HG02885 (cell line): ENCODE data around the gene NT5C3A.
"Not testable (repeated sequence)": the region's sequence is repeated elsewhere in the genome, so short reads cannot be mapped to it uniquely, and the experiment has no call there.

Experiments
- ATAC-seq: cut with Tn5 transposase; IDR thresholded peaks from one replicate; pipeline ENCODE4 v1.9.1; 2021; ENCODE audit warnings: mild to moderate bottlenecking; ENCODE audit not compliant: unreplicated experiment, poor library complexity

The NT5C3A gene

GRCh38 chr7:32991975-32992700 lies 70.4 kb downstream of the NT5C3A start:
- not testable (repeated sequence) for ATAC-seq

GRCh38 chr7:32991068-32991585 lies 71.4 kb downstream of the NT5C3A start:
- ATAC-seq = not testable (repeated sequence)

- peak; percentile 73 for ATAC-seq
Observed at GRCh38 chr7:32988148-32988547, 74.4 kb downstream of the NT5C3A start.

- not testable (repeated sequence) for ATAC-seq
Observed at GRCh38 chr7:32979902-32980301, 82.7 kb downstream of the NT5C3A start.

- not testable (repeated sequence) for ATAC-seq
Observed at GRCh38 chr7:32979246-32979645, 83.3 kb downstream of the NT5C3A start.

- ATAC-seq = not testable (repeated sequence)
Observed at GRCh38 chr7:32977159-32977558, 85.4 kb downstream of the NT5C3A start.

GRCh38 chr7:32971967-32972366 lies 90.6 kb downstream of the NT5C3A start:
- not testable (repeated sequence) for ATAC-seq

- not testable (repeated sequence) for ATAC-seq
Observed at GRCh38 chr7:32967268-32967582, 95.4 kb downstream of the NT5C3A start.

- not testable (repeated sequence) for ATAC-seq
Observed at GRCh38 chr7:32966489-32967267, 95.9 kb downstream of the NT5C3A start.

GRCh38 chr7:32964461-32965159 lies 98.0 kb downstream of the NT5C3A start:
- ATAC-seq = peak; percentile 99
